Liver (tissue), 9 donors: Measurements from ENCODE around the gene MON2. TPM values are rescaled to one million over a fixed set of nuclear protein-coding genes. Genes with fewer than 3 reads are reported as not detected.

Source experiments
- DNase-seq: peaks from one replicate; pipeline ENCODE4 v3.0.0-alpha.2; 2017; ENCODE audit warnings: low spot score
- H3K27ac ChIP-seq, 2 donors: one replicate each; pipeline ENCODE4 v1.7.0; 2013; ENCODE audit warnings: inconsistent platforms in 2 of 2, low read length in 2 of 2, control low read depth in 1 of 2, low read depth in 1 of 2, mild to moderate bottlenecking in 1 of 2
- H3K27me3 ChIP-seq, 4 donors: one replicate each; pipeline versions ENCODE4 v1.6.1 to v1.7.0; 2013; ENCODE audit warnings: low read length in 3 of 4, inconsistent platforms in 1 of 4, mild to moderate bottlenecking in 1 of 4, moderate library complexity in 1 of 4; ENCODE audit not compliant: control insufficient read depth in 4 of 4, insufficient read depth in 4 of 4
- H3K36me3 ChIP-seq, 4 donors: one replicate each; pipeline versions ENCODE4 v1.6.1 to v1.7.0; 2013; ENCODE audit warnings: low read length in 3 of 4, mild to moderate bottlenecking in 3 of 4, low read depth in 1 of 4, moderate library complexity in 1 of 4; ENCODE audit not compliant: control insufficient read depth in 4 of 4, insufficient read depth in 3 of 4
- H3K4me1 ChIP-seq, 4 donors: one replicate each; pipeline versions ENCODE4 v1.6.1 to v1.7.0; 2013; ENCODE audit warnings: low read length in 3 of 4, mild to moderate bottlenecking in 3 of 4, moderate library complexity in 1 of 4; ENCODE audit not compliant: control insufficient read depth in 4 of 4, insufficient read depth in 4 of 4
- H3K4me3 ChIP-seq, 3 donors: one replicate each; pipeline versions ENCODE4 v1.6.1 to v1.7.0; 2013; ENCODE audit warnings: low read length in 3 of 3, control low read depth in 1 of 3, low read depth in 1 of 3, mild to moderate bottlenecking in 1 of 3
- H3K9ac ChIP-seq, 2 donors: one replicate each; pipeline ENCODE4 v1.7.0; 2013; ENCODE audit warnings: low read length in 2 of 2, mild to moderate bottlenecking in 2 of 2, moderate library complexity in 2 of 2, control low read depth in 1 of 2, low read depth in 1 of 2
- H3K9me3 ChIP-seq, 4 donors: one replicate each; pipeline versions ENCODE4 v1.6.1 to v1.7.0; 2013; ENCODE audit warnings: low read length in 3 of 4; ENCODE audit not compliant: control insufficient read depth in 4 of 4
- CTCF ChIP-seq: fragments of 150-350 bp; IDR thresholded peaks from 2 replicates; pipeline ENCODE4 v1.5.1; 2017; ENCODE audit warnings: improper control_type of control experiment, low read depth, low read length; ENCODE audit not compliant: missing input control
- EGR1 ChIP-seq, 2 donors: IDR thresholded peaks; 2 replicates each; pipeline ENCODE4 v1.6.1; 2016 to 2018; ENCODE audit warnings: antibody characterized with exemption in 2 of 2, low read depth in 2 of 2
- FOXA1 ChIP-seq: IDR thresholded peaks from 2 replicates; pipeline ENCODE4 v1.6.1; 2016; ENCODE audit warnings: antibody characterized with exemption
- FOXA2 ChIP-seq: IDR thresholded peaks from 2 replicates; pipeline ENCODE4 v1.6.1; 2016; ENCODE audit warnings: antibody characterized with exemption
- GABPA ChIP-seq, 2 donors: IDR thresholded peaks in 1 of 2; conservative IDR thresholded peaks in 1 of 2; 2 replicates each; pipeline ENCODE4 v1.6.1; 2016; ENCODE audit warnings: antibody characterized with exemption in 2 of 2, mild to moderate bottlenecking in 1 of 2, moderate library complexity in 1 of 2
- HNF4A ChIP-seq, 2 donors: conservative IDR thresholded peaks; 2 replicates each; pipeline ENCODE4 v1.6.1; 2016; ENCODE audit warnings: antibody characterized with exemption in 2 of 2, mild to moderate bottlenecking in 2 of 2
- JUND ChIP-seq, 2 donors: IDR thresholded peaks; 2 replicates each; pipeline ENCODE4 v1.6.1; 2016; ENCODE audit warnings: antibody characterized with exemption in 2 of 2
- MAX ChIP-seq: IDR thresholded peaks from 2 replicates; pipeline ENCODE4 v1.6.1; 2016; ENCODE audit warnings: antibody characterized with exemption
- NR2F2 ChIP-seq: IDR thresholded peaks from 2 replicates; pipeline ENCODE4 v1.6.1; 2016; ENCODE audit warnings: antibody characterized with exemption
- RAD21 ChIP-seq, 2 donors: IDR thresholded peaks; 2 replicates each; pipeline ENCODE4 v1.6.1; 2016; ENCODE audit warnings: antibody characterized with exemption in 2 of 2, mild to moderate bottlenecking in 2 of 2
- REST ChIP-seq: IDR thresholded peaks from 2 replicates; pipeline ENCODE4 v1.6.1; 2016; ENCODE audit warnings: antibody characterized with exemption, mild to moderate bottlenecking
- RXRA ChIP-seq, 2 donors: IDR thresholded peaks; 2 replicates each; pipeline ENCODE4 v1.6.1; 2017 to 2018; ENCODE audit warnings: antibody characterized with exemption in 2 of 2, mild to moderate bottlenecking in 1 of 2
- SP1 ChIP-seq: IDR thresholded peaks from 2 replicates; pipeline ENCODE4 v1.6.1; 2018; ENCODE audit warnings: antibody characterized with exemption, mild to moderate bottlenecking
- TAF1 ChIP-seq: conservative IDR thresholded peaks from 2 replicates; pipeline ENCODE4 v1.6.1; 2016; ENCODE audit warnings: antibody characterized with exemption, mild to moderate bottlenecking
- YY1 ChIP-seq: IDR thresholded peaks from 2 replicates; pipeline ENCODE4 v1.6.1; 2016; ENCODE audit warnings: antibody characterized with exemption, mild to moderate bottlenecking
- ZBTB33 ChIP-seq: IDR thresholded peaks from 2 replicates; pipeline ENCODE4 v1.6.1; 2016; ENCODE audit warnings: antibody characterized with exemption
- WGBS: extraction: QIAGEN DNeasy Blood & Tissue Kit; methylation state at CpG from one replicate; pipeline ENCODE4 v1.1.7; 2013; 5-methylcytosine and 5-hydroxymethylcytosine counted together
- polyA plus RNA-seq, 2 donors: library from polyadenylated mRNA; stranded (reverse) in 1 of 2; unstranded in 1 of 2; fragments of 200-250 nt in 1 of 2; fragments of >200 nt in 1 of 2; fragmentation: Nextera tagmentation in 1 of 2; extraction: Ambion mirVana in 1 of 2; gene quantifications; one replicate each; pipeline versions ENCODE4 v1.2.1 to v1.2.3, GENCODE V29; 2013 to 2015
- total RNA-seq, 2 donors: library from RNA; depleted of rRNA; stranded (reverse); fragments of >200 nt; gene quantifications; one replicate each; pipeline ENCODE4 v1.2.3, GENCODE V29; 2014
- donor health status: healthy.
- donor health status: healthy.
- donor health status: healthy.
- donor health status: healthy.
- donor health status: healthy.

The MON2 gene
- total and polyA plus RNA-seq, 4 donors, result 7.5 to 69.9 (median 25.8) TPM

GRCh38 chr12:62468935-62469334, 2.3 kb downstream of the MON2 start:
- Histone ChIP-seq H3K36me3 (peaks cover 0 to 5% (median 0%) of the 10 kb centered on the region in 4 donors), H3K27me3 (no peaks in the 10 kb centered on the region), H3K4me3 (no peak overlapping the region), H3K27ac (no peak overlapping the region), H3K9ac (no peak overlapping the region), H3K9me3 (no peaks in the 10 kb centered on the region), H3K4me1 (peaks cover 6 to 19% (median 13%) of the 10 kb centered on the region in 4 donors)
- no peak for DNase-seq
- 91% methylated on average over 8 of the region's 8 CpGs for WGBS
- TF ChIP-seq MAX (no peak), HNF4A (conservative IDR thresholded peaks at IDR 0.05) (no peak), TAF1 (no peak), NR2F2 (no peak), YY1 (no peak), RAD21 (IDR thresholded peaks at IDR 0.05) (no peak), ZBTB33 (no peak), SP1 (no peak), FOXA1 (no peak)

- Histone ChIP-seq H3K9ac (no peak overlapping the region), H3K27ac (no peak overlapping the region), H3K36me3 (peaks cover 0 to 5% (median 0%) of the 10 kb centered on the region in 4 donors), H3K9me3 (no peaks in the 10 kb centered on the region), H3K27me3 (no peaks in the 10 kb centered on the region), H3K4me3 (no peak overlapping the region), H3K4me1 (peaks cover 6 to 19% (median 13%) of the 10 kb centered on the region in 4 donors)
- TF ChIP-seq FOXA1, result no peak
- no peak for TF ChIP-seq HNF4A (conservative IDR thresholded peaks at IDR 0.05)
- no peak for TF ChIP-seq FOXA2
- no peak for TF ChIP-seq YY1
- no peak for TF ChIP-seq GABPA (IDR thresholded peaks at IDR 0.05 in 1 of 2, conservative IDR thresholded peaks at IDR 0.05 in 1 of 2)
- TF ChIP-seq SP1, result no peak
- TF ChIP-seq NR2F2, result no peak
- no peak for TF ChIP-seq EGR1 (IDR thresholded peaks at IDR 0.05; ENCODE audit: low read depth in 2 of 2)
- no peak for TF ChIP-seq TAF1
- TF ChIP-seq JUND (IDR thresholded peaks at IDR 0.05), result no peak
- no peak for TF ChIP-seq CTCF
- TF ChIP-seq REST, result no peak
- no peak for TF ChIP-seq RXRA (IDR thresholded peaks at IDR 0.05)
- no peak for TF ChIP-seq MAX
- 88% methylated on average over 2 of the region's 2 CpGs for WGBS
- DNase-seq, result no peak
These were observed 3.1 kb downstream of the MON2 start for GRCh38 chr12:62469704-62470103.
